ENCODE results near the gene EPHB2.

- TF ChIP-seq POLR2AphosphoS5 (IDR thresholded peaks at IDR 0.05; ENCODE audit: borderline replicate concordance, low read depth, low read length) (no peak), EZH2 (IDR thresholded peaks at IDR 0.05) (no peak)
These were observed 99.7 kb downstream of the EPHB2 start for GRCh38 chr1:22810378-22810777.

Measured in SK-N-MC (cell line).